ENCODE measurements around the gene PAPOLA.

GRCh38 chr14:96559571-96559970 lies 57.4 kb downstream of the PAPOLA start:
- TF ChIP-seq CTCF (conservative IDR thresholded peaks at IDR 0.05; ENCODE audit: low read length) (no peak), EZH2phosphoT487 (IDR thresholded peaks at IDR 0.05; ENCODE audit: borderline replicate concordance, low read depth, low read length) (no peak)
